Occipital lobe (tissue), 2 donors: Measurements from ENCODE around the gene GALNT9. TPM values are rescaled to one million over a fixed set of nuclear protein-coding genes. Genes with fewer than 3 reads are reported as not detected.
A peak's percentile ranks its signal among the peaks of the same experiment; 100 is the strongest.
"Not testable (repeated sequence)": the region's sequence is repeated elsewhere in the genome, so short reads cannot be mapped to it uniquely, and the experiment has no call there.

Experiments used
- DNase-seq: peaks from one replicate; lab custom pipeline; 2025; lab: John Stamatoyannopoulos, UW
- total RNA-seq: library from RNA; depleted of rRNA; stranded (reverse); fragments of >200 nt; gene quantifications from one replicate; pipeline ENCODE4 v1.2.3, GENCODE V29; 2014

Gene GALNT9
- total RNA-seq, 1 donor from 2014 or later: 1.4 TPM

- DNase-seq: no peak
Observed at GRCh38 chr12:132202929-132203721, 126.3 kb downstream of the GALNT9 start.

GRCh38 chr12:132201391-132202120 lies 127.8 kb downstream of the GALNT9 start:
- no peak for DNase-seq

- DNase-seq: no peak
Observed at GRCh38 chr12:132200800-132201199, 128.6 kb downstream of the GALNT9 start.

- DNase-seq: no peak
Observed at GRCh38 chr12:132199526-132200319, 129.7 kb downstream of the GALNT9 start.

GRCh38 chr12:132199101-132199500 lies 130.3 kb downstream of the GALNT9 start:
- DNase-seq: no peak

GRCh38 chr12:132197581-132198354 lies 131.6 kb downstream of the GALNT9 start:
- DNase-seq: no peak

GRCh38 chr12:132196873-132197390 lies 132.5 kb downstream of the GALNT9 start:
- no peak for DNase-seq

GRCh38 chr12:132196038-132196872 lies 133.1 kb downstream of the GALNT9 start:
- DNase-seq: no peak

GRCh38 chr12:132195242-132195641 lies 134.1 kb downstream of the GALNT9 start:
- not testable (repeated sequence) for DNase-seq

GRCh38 chr12:132194556-132194955 lies 134.8 kb downstream of the GALNT9 start:
- DNase-seq: no peak

- no peak for DNase-seq
Observed at GRCh38 chr12:132194056-132194455, 135.3 kb downstream of the GALNT9 start.

- no peak for DNase-seq
Observed at GRCh38 chr12:132191715-132192553, 137.5 kb downstream of the GALNT9 start.

- DNase-seq: no peak
Observed at GRCh38 chr12:132190834-132191500, 138.4 kb downstream of the GALNT9 start.

- DNase-seq: no peak
Observed at GRCh38 chr12:132190012-132190755, 139.2 kb downstream of the GALNT9 start.

GRCh38 chr12:132189378-132190011 lies 139.9 kb downstream of the GALNT9 start:
- peak; percentile 74 for DNase-seq

- DNase-seq: no peak
Observed at GRCh38 chr12:132188916-132189325, 140.5 kb downstream of the GALNT9 start.

GRCh38 chr12:132188451-132188901 lies 140.9 kb downstream of the GALNT9 start:
- DNase-seq: no peak
